Vagina (tissue), 2 donors: ENCODE measurements around the gene TRIO. TPM values are rescaled to one million over a fixed set of nuclear protein-coding genes. Genes with fewer than 3 reads are reported as not detected.

ENCODE experiments used
- DNase-seq, 2 donors: peaks; one replicate each; pipeline ENCODE4 v3.0.0-alpha.2; 2017; ENCODE audit errors: extremely low spot score in 2 of 2
- H3K27ac ChIP-seq: fragments of 200-600 bp; sonication (generic); one replicate; pipeline ENCODE4 v1.5.1; 2019
- H3K27me3 ChIP-seq: fragments of 200-600 bp; sonication (generic); one replicate; pipeline ENCODE4 v1.5.1; 2019
- H3K36me3 ChIP-seq, 2 donors: fragments of 200-600 bp; sonication (generic); one replicate each; pipeline ENCODE4 v1.5.1; 2017 to 2019
- H3K4me1 ChIP-seq: fragments of 200-600 bp; sonication (generic); one replicate; pipeline ENCODE4 v1.5.1; 2019
- H3K4me3 ChIP-seq, 2 donors: fragments of 200-600 bp; sonication (generic); 1 replicate in 1 of 2; 2 replicates in 1 of 2; pipeline ENCODE4 v1.5.1; 2016 to 2019
- H3K9me3 ChIP-seq: fragments of 200-600 bp; sonication (generic); one replicate; pipeline ENCODE4 v1.5.1; 2019
- POLR2A ChIP-seq, 2 donors: fragments of 450-650 bp; IDR thresholded peaks; one replicate each; pipeline ENCODE4 v1.6.1; 2017; ENCODE audit warnings: antibody characterized with exemption in 2 of 2, mild to moderate bottlenecking in 2 of 2, moderate library complexity in 2 of 2
- POLR2AphosphoS5 ChIP-seq, 2 donors: sonication (generic); formaldehyde crosslinking; IDR thresholded peaks; one replicate each; pipeline ENCODE4 v1.9.0; 2017; ENCODE audit warnings: antibody characterized with exemption in 2 of 2, mild to moderate bottlenecking in 2 of 2, low read depth in 1 of 2; ENCODE audit not compliant: insufficient read depth in 1 of 2
- intact Hi-C: fragments of 100-400 bp; cut with DNase I; formaldehyde crosslinking; loops from one replicate; pipeline ENCODE4 v1.15.1; 2023
- total RNA-seq: library from RNA; depleted of rRNA; stranded (reverse); fragments of >200 nt; gene quantifications from one replicate; pipeline ENCODE4 v1.2.3, GENCODE V29; 2016
- TF ChIP-seq, protein P1 (sequence below), 3 experiments: fragments of 450-650 bp in 2 of 3; fragments of 200-600 bp in 1 of 3; sonication (generic) in 1 of 3; IDR thresholded peaks; one replicate each; pipeline ENCODE4 v1.5.1; 2017 to 2019; ENCODE audit warnings: antibody characterized with exemption in 3 of 3, mild to moderate bottlenecking in 2 of 3, moderate library complexity in 2 of 3

TRIO gene
- total RNA-seq, 1 donor from 2014 or later: 142 TPM

- no peak overlapping the region for H3K27ac ChIP-seq
These were observed 66.2 kb downstream of the TRIO start for GRCh38 chr5:14209222-14209822.

DNA sequence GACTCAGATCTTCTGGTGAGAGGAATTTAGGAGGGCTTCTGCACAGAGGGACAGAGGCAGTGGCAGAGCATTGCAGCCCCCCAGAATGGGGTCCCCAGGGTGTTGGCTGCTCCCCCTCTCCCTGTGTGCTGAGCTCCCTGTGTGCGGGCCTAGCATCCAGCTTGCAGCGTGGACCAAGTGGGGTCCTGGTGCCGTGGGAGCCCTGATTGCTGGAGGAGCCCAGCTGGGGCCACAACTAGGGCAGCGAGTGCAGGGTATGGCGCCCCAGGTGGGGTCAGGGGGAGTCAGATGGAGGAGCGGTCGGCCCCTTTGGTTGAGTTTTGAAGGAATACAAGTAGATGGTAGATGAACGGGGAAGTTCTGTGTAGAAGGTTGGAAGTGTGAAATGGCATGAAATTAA is 66.7 kb downstream of the TRIO start:
- TF ChIP-seq POLR2A (IDR thresholded peaks at IDR 0.05) (no peak), POLR2AphosphoS5 (IDR thresholded peaks at IDR 0.05; ENCODE audit: insufficient read depth in 1 of 2, low read depth in 1 of 2) (no peak)
- TF ChIP-seq, protein P1, sequence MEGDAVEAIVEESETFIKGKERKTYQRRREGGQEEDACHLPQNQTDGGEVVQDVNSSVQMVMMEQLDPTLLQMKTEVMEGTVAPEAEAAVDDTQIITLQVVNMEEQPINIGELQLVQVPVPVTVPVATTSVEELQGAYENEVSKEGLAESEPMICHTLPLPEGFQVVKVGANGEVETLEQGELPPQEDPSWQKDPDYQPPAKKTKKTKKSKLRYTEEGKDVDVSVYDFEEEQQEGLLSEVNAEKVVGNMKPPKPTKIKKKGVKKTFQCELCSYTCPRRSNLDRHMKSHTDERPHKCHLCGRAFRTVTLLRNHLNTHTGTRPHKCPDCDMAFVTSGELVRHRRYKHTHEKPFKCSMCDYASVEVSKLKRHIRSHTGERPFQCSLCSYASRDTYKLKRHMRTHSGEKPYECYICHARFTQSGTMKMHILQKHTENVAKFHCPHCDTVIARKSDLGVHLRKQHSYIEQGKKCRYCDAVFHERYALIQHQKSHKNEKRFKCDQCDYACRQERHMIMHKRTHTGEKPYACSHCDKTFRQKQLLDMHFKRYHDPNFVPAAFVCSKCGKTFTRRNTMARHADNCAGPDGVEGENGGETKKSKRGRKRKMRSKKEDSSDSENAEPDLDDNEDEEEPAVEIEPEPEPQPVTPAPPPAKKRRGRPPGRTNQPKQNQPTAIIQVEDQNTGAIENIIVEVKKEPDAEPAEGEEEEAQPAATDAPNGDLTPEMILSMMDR (IDR thresholded peaks at IDR 0.05): no peak
- Histone ChIP-seq H3K4me1 (peaks cover 26% of the 10 kb centered on the region), H3K4me3 (no peak overlapping the region), H3K27me3 (no peaks in the 10 kb centered on the region), H3K27ac (no peak overlapping the region), H3K9me3 (no peaks in the 10 kb centered on the region), H3K36me3 (no peaks in the 10 kb centered on the region)
- no peak for DNase-seq
- intact Hi-C loops: no loop called here

More at GRCh38 chr5:14209222-14209822, 66.2 kb downstream of the TRIO start:
- DNase-seq: no peak
- Histone ChIP-seq H3K4me3 (no peak overlapping the region), H3K36me3 (no peaks in the 10 kb centered on the region), H3K4me1 (peaks cover 32% of the 10 kb centered on the region), H3K27me3 (no peaks in the 10 kb centered on the region), H3K9me3 (no peaks in the 10 kb centered on the region)
- intact Hi-C loops: no loop called here
- TF ChIP-seq, protein P1 (IDR thresholded peaks at IDR 0.05): no peak
- TF ChIP-seq POLR2AphosphoS5 (IDR thresholded peaks at IDR 0.05; ENCODE audit: insufficient read depth in 1 of 2, low read depth in 1 of 2) (no peak), POLR2A (IDR thresholded peaks at IDR 0.05) (no peak)

GRCh38 chr5:14210729-14211128 is 67.6 kb downstream of the TRIO start:
- DNase-seq: no peak
- H3K27ac ChIP-seq: no peak overlapping the region
- H3K9me3 ChIP-seq: no peaks in the 10 kb centered on the region
- intact Hi-C loops: no loop called here
- TF ChIP-seq, protein P1 (IDR thresholded peaks at IDR 0.05): no peak
- TF ChIP-seq POLR2A (IDR thresholded peaks at IDR 0.05) (no peak), POLR2AphosphoS5 (IDR thresholded peaks at IDR 0.05; ENCODE audit: insufficient read depth in 1 of 2, low read depth in 1 of 2) (no peak)
- no peaks in the 10 kb centered on the region for H3K27me3 ChIP-seq
- H3K36me3 ChIP-seq: no peaks in the 10 kb centered on the region
- H3K4me3 ChIP-seq: no peak overlapping the region
- H3K4me1 ChIP-seq: peaks cover 24% of the 10 kb centered on the region

- Histone ChIP-seq H3K36me3 (no peaks in the 10 kb centered on the region), H3K4me3 (no peak overlapping the region), H3K9me3 (no peaks in the 10 kb centered on the region), H3K27me3 (no peaks in the 10 kb centered on the region), H3K27ac (no peak overlapping the region), H3K4me1 (peaks cover 25% of the 10 kb centered on the region)
- intact Hi-C loops: no loop called here
- TF ChIP-seq, protein P1 (IDR thresholded peaks at IDR 0.05): no peak
- TF ChIP-seq POLR2AphosphoS5 (IDR thresholded peaks at IDR 0.05; ENCODE audit: insufficient read depth in 1 of 2, low read depth in 1 of 2): no peak
- TF ChIP-seq POLR2A (IDR thresholded peaks at IDR 0.05): no peak
- no peak for DNase-seq
These were observed 69.0 kb downstream of the TRIO start for GRCh38 chr5:14211818-14212803.
